K562 (cell line): ENCODE measurements around the gene LAPTM5. TPM values are rescaled to one million over a fixed set of nuclear protein-coding genes. Genes with fewer than 3 reads are reported as not detected.
A peak's percentile ranks its signal among the peaks of the same experiment; 100 is the strongest.

Source experiments
- CBX1 ChIP-seq: sonication (generic); IDR thresholded peaks from 2 replicates; pipeline ENCODE4 v1.6.1; 2016; ENCODE audit warnings: antibody characterized with exemption, low read depth, mild to moderate bottlenecking
- CREBBP ChIP-seq: IDR thresholded peaks from one replicate; pipeline ENCODE4 v1.6.1; 2012; ENCODE audit warnings: low read depth, mild to moderate bottlenecking, control low read depth, inconsistent platforms, low read length
- E2F1 ChIP-seq: sonication (generic); formaldehyde crosslinking; IDR thresholded peaks from 2 replicates; pipeline ENCODE4 v1.8.1; 2023; ENCODE audit warnings: mild to moderate bottlenecking, missing genetic modification reagents, moderate library complexity
- FOSL1 ChIP-seq: fragments of 200-800 bp; sonication (Bioruptor generic); conservative IDR thresholded peaks from 2 replicates; pipeline ENCODE4 v1.6.1; 2016; ENCODE audit warnings: missing genetic modification characterization, missing compliant biosample characterization
- GABPA ChIP-seq: fragments of 200-800 bp; sonication (Bioruptor generic); conservative IDR thresholded peaks from 2 replicates; pipeline ENCODE4 v1.6.1; 2016; ENCODE audit warnings: low read depth, missing genetic modification characterization, missing compliant biosample characterization
- LARP7 ChIP-seq: fragments of 450-650 bp; IDR thresholded peaks from 2 replicates; pipeline ENCODE4 v1.6.1; 2016
- MTA2 ChIP-seq: fragments of 450-650 bp; IDR thresholded peaks from 2 replicates; pipeline ENCODE4 v1.6.1; 2016; ENCODE audit warnings: low read depth
- NCOR1 ChIP-seq: fragments of 450-650 bp; IDR thresholded peaks from 2 replicates; pipeline ENCODE4 v1.6.1; 2016; ENCODE audit warnings: mild to moderate bottlenecking, moderate library complexity
- SMAD2 ChIP-seq: fragments of 150-350 bp; IDR thresholded peaks from 2 replicates; pipeline ENCODE4 v1.6.1; 2014; ENCODE audit warnings: low read depth, mild to moderate bottlenecking, low read length
- THAP7 ChIP-seq: fragments of 250-450 bp; sonication (Bioruptor Pico); IDR thresholded peaks from 2 replicates; pipeline ENCODE4 v1.5.0; 2021
- TSHZ1 ChIP-seq: fragments of 250-450 bp; sonication (Bioruptor Pico); IDR thresholded peaks from 2 replicates; pipeline ENCODE4 v1.4.0; 2020; ENCODE audit warnings: mild to moderate bottlenecking, moderate library complexity
- ZNF280B ChIP-seq: fragments of 250-450 bp; sonication (Bioruptor Pico); IDR thresholded peaks from 2 replicates; pipeline ENCODE4 v1.5.1; 2021; ENCODE audit warnings: mild to moderate bottlenecking
- polyA plus RNA-seq, 8 experiments: library from polyadenylated mRNA; depleted of rRNA in 4 of 8; stranded (reverse) in 5 of 8; unstranded in 3 of 8; fragments of >200 nt; fragmentation: Nextera tagmentation in 2 of 8; fragmentation: Illumina TruSeq in 1 of 8; extraction: Ambion mirVana in 2 of 8; extraction: Trizol in 1 of 8; gene quantifications; 2 replicates each; pipeline versions ENCODE4 v1.2.1 to v1.2.3, GENCODE V29; 2011 to 2014; ENCODE audit warnings: inconsistent platforms in 1 of 8, missing spikeins in 1 of 8
- total RNA-seq, 7 experiments: library from RNA; depleted of rRNA in 6 of 7; stranded (reverse); fragments of >200 nt in 6 of 7; fragmentation: Illumina TruSeq in 2 of 7; extraction: Trizol in 2 of 7; gene quantifications; 2 replicates each; pipeline versions ENCODE4 v1.2.1 to v1.2.3, GENCODE V29; 2011 to 2021; ENCODE audit warnings: low replicate concordance in 1 of 7
- TF ChIP-seq, protein P1 (sequence below), 2 experiments: IDR thresholded peaks in 1 of 2; conservative IDR thresholded peaks in 1 of 2; 2 replicates each; pipeline ENCODE4 v1.6.1; 2016; ENCODE audit warnings: low read depth in 2 of 2, mild to moderate bottlenecking in 1 of 2, missing compliant biosample characterization in 1 of 2, missing genetic modification characterization in 1 of 2, moderate library complexity in 1 of 2
- TF ChIP-seq, protein P2 (sequence below): sonication (generic); formaldehyde crosslinking; IDR thresholded peaks from 2 replicates; pipeline ENCODE4 v1.8.1; 2023; ENCODE audit warnings: mild to moderate bottlenecking, missing genetic modification reagents

The LAPTM5 gene
- total and polyA plus RNA-seq, 9 of the 15 experiments (the other 6 are each of a cell fraction or from before 2014, with no cell fraction given) = 2.4 to 47.3 (median 20.3) TPM

DNA sequence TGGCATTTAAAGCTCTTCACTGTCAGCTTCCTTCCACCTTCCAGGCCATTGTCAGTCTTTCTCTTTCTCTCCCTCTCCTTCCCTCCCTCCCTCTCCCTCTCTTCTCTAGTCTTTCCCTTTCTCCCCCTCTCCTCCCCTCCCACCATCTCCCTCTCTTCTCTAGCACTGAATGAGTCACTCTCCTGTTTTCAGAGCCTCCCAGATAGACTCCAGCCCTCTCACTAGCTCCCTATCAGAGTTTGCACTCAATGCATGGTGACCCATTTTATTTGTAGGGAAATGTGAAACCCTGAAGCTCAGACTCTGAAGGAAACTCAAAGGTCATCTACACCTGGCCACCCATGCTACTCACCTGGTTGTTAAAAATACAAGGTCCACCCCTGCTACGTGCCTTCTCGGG lies 29.8 kb downstream of the LAPTM5 start (continued):
- no peak for TF ChIP-seq TSHZ1
- TF ChIP-seq THAP7 (CRISPR knock-in tag) = no peak
- TF ChIP-seq E2F1 (CRISPR knock-in tag) = no peak
- TF ChIP-seq GABPA (tag) = no peak
- TF ChIP-seq FOSL1 (tag) = peak; percentile 93
- no peak for TF ChIP-seq ZNF280B
- no peak for TF ChIP-seq CREBBP
- no peak for TF ChIP-seq SMAD2
- TF ChIP-seq, protein P1, sequence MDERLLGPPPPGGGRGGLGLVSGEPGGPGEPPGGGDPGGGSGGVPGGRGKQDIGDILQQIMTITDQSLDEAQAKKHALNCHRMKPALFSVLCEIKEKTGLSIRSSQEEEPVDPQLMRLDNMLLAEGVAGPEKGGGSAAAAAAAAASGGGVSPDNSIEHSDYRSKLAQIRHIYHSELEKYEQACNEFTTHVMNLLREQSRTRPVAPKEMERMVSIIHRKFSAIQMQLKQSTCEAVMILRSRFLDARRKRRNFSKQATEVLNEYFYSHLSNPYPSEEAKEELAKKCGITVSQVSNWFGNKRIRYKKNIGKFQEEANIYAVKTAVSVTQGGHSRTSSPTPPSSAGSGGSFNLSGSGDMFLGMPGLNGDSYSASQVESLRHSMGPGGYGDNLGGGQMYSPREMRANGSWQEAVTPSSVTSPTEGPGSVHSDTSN (CRISPR knock-in tag; IDR thresholded peaks at IDR 0.05; ENCODE audit: low read depth) = no peak
- TF ChIP-seq, protein P1 (tag; conservative IDR thresholded peaks at IDR 0.05; ENCODE audit: low read depth) = no peak
- 0 out of 2 replicates have a peak, but pooled peaks have one; percentile 31 for TF ChIP-seq NCOR1
- TF ChIP-seq MTA2 = peak; percentile 77
- TF ChIP-seq LARP7 = peak; percentile 79
- TF ChIP-seq CBX1 = no peak
- TF ChIP-seq, protein P2, sequence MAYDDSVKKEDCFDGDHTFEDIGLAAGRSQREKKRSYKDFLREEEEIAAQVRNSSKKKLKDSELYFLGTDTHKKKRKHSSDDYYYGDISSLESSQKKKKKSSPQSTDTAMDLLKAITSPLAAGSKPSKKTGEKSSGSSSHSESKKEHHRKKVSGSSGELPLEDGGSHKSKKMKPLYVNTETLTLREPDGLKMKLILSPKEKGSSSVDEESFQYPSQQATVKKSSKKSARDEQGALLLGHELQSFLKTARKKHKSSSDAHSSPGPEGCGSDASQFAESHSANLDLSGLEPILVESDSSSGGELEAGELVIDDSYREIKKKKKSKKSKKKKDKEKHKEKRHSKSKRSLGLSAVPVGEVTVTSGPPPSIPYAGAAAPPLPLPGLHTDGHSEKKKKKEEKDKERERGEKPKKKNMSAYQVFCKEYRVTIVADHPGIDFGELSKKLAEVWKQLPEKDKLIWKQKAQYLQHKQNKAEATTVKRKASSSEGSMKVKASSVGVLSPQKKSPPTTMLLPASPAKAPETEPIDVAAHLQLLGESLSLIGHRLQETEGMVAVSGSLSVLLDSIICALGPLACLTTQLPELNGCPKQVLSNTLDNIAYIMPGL (CRISPR knock-in tag) = no peak
